PC-9 (cell line): ENCODE measurements around the gene BTBD10. TPM values are rescaled to one million over a fixed set of nuclear protein-coding genes. Genes with fewer than 3 reads are reported as not detected.

Source experiments
- BruUV-seq: library from RNA; stranded (reverse); fragments of 400-500 nt; replicated peaks from 2 replicates; lab custom pipeline; 2021; lab: Mats Ljungman, UMichigan
- CTCF ChIA-PET: fragments of 300-600 bp; sonication (Branson Sonifier 250); formaldehyde crosslinking; loops from one replicate; lab custom pipeline; 2022; ENCODE audit warnings: antibody characterized with exemption; lab: Charles Lee
- POLR2A ChIA-PET: fragments of 300-600 bp; sonication (Branson Sonifier 250); formaldehyde crosslinking; loops from one replicate; lab custom pipeline; 2022; ENCODE audit warnings: antibody characterized with exemption; ENCODE audit not compliant: unreplicated experiment; lab: Charles Lee
- DNase-seq, 2 experiments: peaks; one replicate each; pipeline versions ENCODE4 v3.0.0 to v3.0.0-alpha.2; 2015 to 2022; ENCODE audit warnings: mixed read lengths in 1 of 2
- H2AFZ ChIP-seq: fragments of 200-600 bp; sonication (generic); 2 replicates; pipeline ENCODE4 v1.8.1; 2017; ENCODE audit warnings: antibody characterized with exemption
- H3F3A ChIP-seq: fragments of 200-600 bp; sonication (generic); 2 replicates; pipeline ENCODE4 v1.8.1; 2017; ENCODE audit warnings: antibody characterized with exemption, mild to moderate bottlenecking, low read depth; ENCODE audit not compliant: insufficient read depth
- H3K27ac ChIP-seq: fragments of 200-600 bp; sonication (generic); 2 replicates; pipeline ENCODE4 v1.6.1; 2016; ENCODE audit warnings: mixed run types
- H3K27me3 ChIP-seq: fragments of 200-600 bp; sonication (generic); 2 replicates; pipeline ENCODE4 v1.6.1; 2016; ENCODE audit warnings: low read depth, mixed run types; ENCODE audit not compliant: insufficient read depth
- H3K36me3 ChIP-seq: fragments of 200-600 bp; sonication (generic); 2 replicates; pipeline ENCODE4 v1.6.1; 2016; ENCODE audit warnings: low read depth, mixed run types
- H3K4me1 ChIP-seq: fragments of 200-600 bp; sonication (generic); replicated peaks from 2 replicates; pipeline ENCODE4 v1.6.1; 2016; ENCODE audit warnings: mixed run types; ENCODE audit not compliant: insufficient read depth
- H3K4me2 ChIP-seq: fragments of 200-600 bp; sonication (generic); 2 replicates; pipeline ENCODE4 v1.6.1; 2017; ENCODE audit warnings: mixed run types
- H3K4me3 ChIP-seq: fragments of 200-600 bp; sonication (generic); 2 replicates; pipeline ENCODE4 v1.6.1; 2016; ENCODE audit warnings: mixed run types
- H3K79me2 ChIP-seq: fragments of 200-600 bp; sonication (generic); 2 replicates; pipeline ENCODE4 v1.6.1; 2017; ENCODE audit warnings: low read depth, mixed run types
- H3K9me2 ChIP-seq: fragments of 200-600 bp; sonication (generic); 2 replicates; pipeline ENCODE4 v1.8.1; 2017; ENCODE audit warnings: mild to moderate bottlenecking; ENCODE audit not compliant: insufficient read depth
- H3K9me3 ChIP-seq: fragments of 200-600 bp; sonication (generic); 2 replicates; pipeline ENCODE4 v1.8.1; 2016; ENCODE audit warnings: low read depth; ENCODE audit not compliant: insufficient read depth
- H4K20me1 ChIP-seq: fragments of 200-600 bp; sonication (generic); 2 replicates; pipeline ENCODE4 v1.8.1; 2017; ENCODE audit not compliant: insufficient read depth
- CTCF ChIP-seq: fragments of 200-600 bp; sonication (generic); conservative IDR thresholded peaks from 2 replicates; pipeline ENCODE4 v1.6.1; 2017; ENCODE audit warnings: mixed run types, antibody characterized with exemption, mild to moderate bottlenecking, moderate library complexity
- EZH2 ChIP-seq: fragments of 200-600 bp; sonication (generic); IDR thresholded peaks from 2 replicates; pipeline ENCODE4 v1.8.0; 2017; ENCODE audit warnings: antibody characterized with exemption, low read depth
- intact Hi-C: fragments of 100-400 bp; cut with micrococcal nuclease; formaldehyde crosslinking; loops from one replicate; pipeline ENCODE4 v1.10.0; 2022; ENCODE audit not compliant: unreplicated experiment
- total RNA-seq: library from RNA; stranded (reverse); gene quantifications from 2 replicates; pipeline ENCODE4 v1.2.3, GENCODE V29; 2021

The BTBD10 gene
- total RNA-seq, 1 experiment from 2014 or later, result 16.5 TPM

DNA sequence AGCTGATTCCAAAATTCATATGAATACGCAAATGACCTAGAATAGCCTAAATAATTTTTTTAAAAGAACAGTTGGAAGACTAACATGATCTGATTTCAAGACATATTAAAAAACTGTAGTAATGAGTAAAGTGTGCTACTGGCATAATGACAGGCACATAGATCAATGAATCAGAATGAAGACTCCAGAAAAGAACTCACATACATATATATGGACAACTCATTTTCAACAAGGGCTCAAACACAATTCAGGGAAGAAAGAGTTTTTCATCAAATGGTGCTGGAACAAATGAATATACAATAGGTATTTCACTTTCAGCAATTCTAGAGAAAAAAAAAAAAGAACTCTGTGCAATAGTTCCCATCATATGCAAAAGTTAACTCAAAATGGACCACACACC, 33.7 kb downstream of the BTBD10 start:
- Histone ChIP-seq H2AFZ (no peak overlapping the region), H3K4me2 (no peak overlapping the region), H3K36me3 (no peaks in the 10 kb centered on the region), H4K20me1 (no peaks in the 10 kb centered on the region), H3F3A (no peaks in the 10 kb centered on the region), H3K79me2 (peaks cover 7% of the 10 kb centered on the region), H3K9me3 (no peaks in the 10 kb centered on the region; the same call in 1 of the 2 replicates), H3K9me2 (no peaks in the 10 kb centered on the region), H3K4me3 (no peak overlapping the region), H3K27ac (no peak overlapping the region), H3K27me3 (no peaks in the 10 kb centered on the region), H3K4me1 (no peaks in the 10 kb centered on the region)
- no peak for DNase-seq
- no peak for TF ChIP-seq CTCF
- no peak for TF ChIP-seq EZH2
- BruUV-seq, result no TSS peak
- ChIA-PET POLR2A (no interaction called here), CTCF (no interaction called here)
- intact Hi-C loops, result no loop called here

GRCh38 chr11:13427440-13427839, 35.6 kb downstream of the BTBD10 start:
- no peaks in the 10 kb centered on the region for H3K27me3 ChIP-seq
- BruUV-seq, result no TSS peak
- POLR2A ChIA-PET, result no interaction called here

GRCh38 chr11:13423372-13423771, 39.6 kb downstream of the BTBD10 start:
- Histone ChIP-seq H3K9me2 (no peaks in the 10 kb centered on the region), H3F3A (no peaks in the 10 kb centered on the region), H3K4me3 (no peak overlapping the region), H3K4me2 (no peak overlapping the region), H3K27ac (no peak overlapping the region), H3K27me3 (no peaks in the 10 kb centered on the region), H3K4me1 (no peaks in the 10 kb centered on the region), H3K79me2 (peaks cover 3% of the 10 kb centered on the region; the same call in 1 of the 2 replicates), H3K9me3 (no peaks in the 10 kb centered on the region), H2AFZ (no peak overlapping the region), H3K36me3 (no peaks in the 10 kb centered on the region), H4K20me1 (no peaks in the 10 kb centered on the region; the same call in 1 of the 2 replicates)
- intact Hi-C loops, result no loop called here
- no peak for DNase-seq
- ChIA-PET CTCF (no interaction called here), POLR2A (no interaction called here)
- TF ChIP-seq CTCF, result no peak
- TF ChIP-seq EZH2, result no peak
- BruUV-seq, result no TSS peak

More at GRCh38 chr11:13427440-13427839, 35.6 kb downstream of the BTBD10 start:
- Histone ChIP-seq H3K4me1 (no peaks in the 10 kb centered on the region), H3K4me3 (no peak overlapping the region), H3K27ac (no peak overlapping the region), H3K79me2 (peaks cover 7% of the 10 kb centered on the region), H2AFZ (no peak overlapping the region), H3K4me2 (no peak overlapping the region), H3K9me3 (no peaks in the 10 kb centered on the region; the same call in 1 of the 2 replicates), H3K36me3 (no peaks in the 10 kb centered on the region), H3F3A (no peaks in the 10 kb centered on the region), H3K9me2 (no peaks in the 10 kb centered on the region), H4K20me1 (no peaks in the 10 kb centered on the region)
- CTCF ChIA-PET, result no interaction called here
- TF ChIP-seq EZH2 (no peak), CTCF (no peak)
- no peak for DNase-seq
- intact Hi-C loops, result no loop called here
